HCT116 (cell line): ENCODE measurements around the gene GALNS. TPM values are rescaled to one million over a fixed set of nuclear protein-coding genes. Genes with fewer than 3 reads are reported as not detected.

Source experiments
- ATAC-seq: fragments of 200-7000 bp; cut with Tn5 transposase; 2 replicates; pipeline ENCODE4 v1.9.1; 2020; ENCODE audit warnings: mild to moderate bottlenecking, moderate library complexity
- BruUV-seq: library from RNA; stranded (reverse); fragments of 400-500 nt; replicated peaks from 2 replicates; lab custom pipeline; 2021; lab: Mats Ljungman, UMichigan
- CTCF ChIA-PET: fragments of 300-600 bp; sonication (Branson Sonifier 250); formaldehyde crosslinking; loops from one replicate; lab custom pipeline; 2021; ENCODE audit warnings: antibody characterized with exemption; lab: Charles Lee
- POLR2A ChIA-PET: fragments of 300-600, 350-600 bp; sonication (Branson Sonifier 250); formaldehyde crosslinking; loops from one replicate; lab custom pipeline; 2021; ENCODE audit warnings: antibody characterized with exemption; lab: Charles Lee
- RAD21 ChIA-PET, 2 experiments: fragments of 300-600 bp; sonication (Branson Sonifier 250); formaldehyde crosslinking; loops; one replicate each; lab custom pipeline; 2023; ENCODE audit warnings: low total read pairs in 2 of 2; ENCODE audit not compliant: uncharacterized antibody in 2 of 2, unreplicated experiment in 2 of 2, low non-redundant PET in 1 of 2; lab: Charles Lee
- DNase-seq: peaks from one replicate; pipeline ENCODE4 v3.0.0-alpha.2; 2010; ENCODE audit warnings: low read depth, low spot score
- H2AFZ ChIP-seq: fragments of 200-600 bp; shearing (Covaris generic), sonication (generic); 2 replicates; pipeline ENCODE4 v1.6.1; 2017; ENCODE audit warnings: low read depth, mixed run types, mixed read lengths, antibody characterized with exemption, low read length; ENCODE audit not compliant: poor library complexity, severe bottlenecking
- H3K27ac ChIP-seq: 2 replicates; pipeline ENCODE4 v1.5.1; 2012; ENCODE audit warnings: low read depth, low read length
- H3K27me3 ChIP-seq: fragments of 200-600 bp; sonication (generic); 2 replicates; pipeline ENCODE4 v1.6.1; 2016; ENCODE audit warnings: mixed run types, low read length, mixed read lengths; ENCODE audit not compliant: insufficient read depth
- H3K36me3 ChIP-seq, 2 experiments: fragments of 200-500 bp in 1 of 2; fragments of 200-600 bp in 1 of 2; sonication (Bioruptor generic) in 1 of 2; sonication (generic) in 1 of 2; 2 replicates each; pipeline versions ENCODE4 v1.5.1 to v1.6.1; 2014 to 2016; ENCODE audit warnings: low read length in 2 of 2, inconsistent platforms in 1 of 2, mixed read lengths in 1 of 2, mixed run types in 1 of 2; ENCODE audit not compliant: insufficient read depth in 2 of 2, control insufficient read depth in 1 of 2
- H3K4me1 ChIP-seq, 2 experiments: fragments of 200-600 bp in 1 of 2; sonication (generic) in 1 of 2; 2 replicates each; pipeline versions ENCODE4 v1.5.1 to v1.6.1; 2012 to 2017; ENCODE audit warnings: low read length in 2 of 2, inconsistent platforms in 1 of 2, mild to moderate bottlenecking in 1 of 2, mixed read lengths in 1 of 2, mixed run types in 1 of 2, moderate library complexity in 1 of 2; ENCODE audit not compliant: insufficient read depth in 2 of 2, control insufficient read depth in 1 of 2
- H3K4me2 ChIP-seq: fragments of 200-600 bp; sonication (generic); 2 replicates; pipeline ENCODE4 v1.6.1; 2017; ENCODE audit warnings: mixed run types, low read length, mixed read lengths
- H3K4me3 ChIP-seq, 2 experiments: fragments of 200-600 bp in 1 of 2; sonication (generic) in 1 of 2; replicated peaks in 1 of 2; 2 replicates each; pipeline ENCODE4 v1.5.1; 2011 to 2016; ENCODE audit warnings: low read length in 2 of 2, control low read depth in 1 of 2, low read depth in 1 of 2, mild to moderate bottlenecking in 1 of 2, mixed read lengths in 1 of 2, mixed run types in 1 of 2
- H3K79me2 ChIP-seq: fragments of 200-600 bp; sonication (generic); 2 replicates; pipeline ENCODE4 v1.6.1; 2017; ENCODE audit warnings: mild to moderate bottlenecking, mixed run types, low read length, moderate library complexity, mixed read lengths; ENCODE audit not compliant: insufficient read depth
- H3K9ac ChIP-seq: fragments of 200-600 bp; sonication (generic); 2 replicates; pipeline ENCODE4 v1.6.1; 2016; ENCODE audit warnings: low read length, mixed read lengths
- H3K9me2 ChIP-seq: fragments of 200-600 bp; sonication (generic), shearing (Covaris generic); 2 replicates; pipeline ENCODE4 v1.6.1; 2017; ENCODE audit warnings: mixed run types, mild to moderate bottlenecking, moderate library complexity; ENCODE audit not compliant: insufficient read depth
- H3K9me3 ChIP-seq, 2 experiments: fragments of 200-500 bp in 1 of 2; fragments of 200-600 bp in 1 of 2; sonication (Bioruptor generic) in 1 of 2; sonication (generic) in 1 of 2; 2 replicates each; pipeline ENCODE4 v1.6.1; 2014 to 2017; ENCODE audit warnings: low read length in 2 of 2, mixed read lengths in 2 of 2, inconsistent platforms in 1 of 2, low read depth in 1 of 2, mild to moderate bottlenecking in 1 of 2, mixed run types in 1 of 2, moderate library complexity in 1 of 2; ENCODE audit not compliant: control insufficient read depth in 1 of 2, insufficient read depth in 1 of 2
- H4K20me1 ChIP-seq: fragments of 200-600 bp; sonication (generic), shearing (Covaris generic); 2 replicates; pipeline ENCODE4 v1.6.1; 2017; ENCODE audit warnings: mixed run types, mild to moderate bottlenecking, moderate library complexity; ENCODE audit not compliant: insufficient read depth
- CBX3 ChIP-seq: IDR thresholded peaks from 2 replicates; pipeline ENCODE4 v1.6.1; 2012; ENCODE audit warnings: low read depth
- CEBPB ChIP-seq: IDR thresholded peaks from 2 replicates; pipeline ENCODE4 v1.6.1; 2012; ENCODE audit warnings: low read depth
- CTCF ChIP-seq, 3 experiments: fragments of 200-600 bp in 1 of 3; sonication (generic) in 1 of 3; IDR thresholded peaks in 2 of 3; conservative IDR thresholded peaks in 1 of 3; 2 replicates each; pipeline ENCODE4 v1.5.1; 2012 to 2017; ENCODE audit warnings: low read depth in 2 of 3, low read length in 2 of 3, antibody characterized with exemption in 1 of 3, borderline replicate concordance in 1 of 3, control low read depth in 1 of 3, mild to moderate bottlenecking in 1 of 3, mixed read lengths in 1 of 3, mixed run types in 1 of 3, moderate library complexity in 1 of 3; ENCODE audit not compliant: insufficient read depth in 1 of 3
- EGR1 ChIP-seq: IDR thresholded peaks from 2 replicates; pipeline ENCODE4 v1.6.1; 2012; ENCODE audit warnings: low read depth
- ELF1 ChIP-seq: IDR thresholded peaks from 2 replicates; pipeline ENCODE4 v1.6.1; 2012; ENCODE audit warnings: low read depth, borderline replicate concordance
- EZH2 ChIP-seq: fragments of 200-600 bp; sonication (generic); IDR thresholded peaks from 2 replicates; pipeline ENCODE4 v1.6.1; 2017; ENCODE audit warnings: antibody characterized with exemption, mixed run types
- FOSL1 ChIP-seq: IDR thresholded peaks from 2 replicates; pipeline ENCODE4 v1.6.1; 2012; ENCODE audit warnings: low read depth
- POLR2AphosphoS5 ChIP-seq: IDR thresholded peaks from 2 replicates; pipeline ENCODE4 v1.6.1; 2011; ENCODE audit warnings: mild to moderate bottlenecking, low read depth, low read length, moderate library complexity
- RAD21 ChIP-seq: IDR thresholded peaks from 2 replicates; pipeline ENCODE4 v1.6.1; 2012; ENCODE audit warnings: low read depth, mild to moderate bottlenecking
- REST ChIP-seq: IDR thresholded peaks from 2 replicates; pipeline ENCODE4 v1.6.1; 2012; ENCODE audit warnings: low read depth
- SIN3A ChIP-seq: IDR thresholded peaks from 2 replicates; pipeline ENCODE4 v1.6.1; 2012; ENCODE audit warnings: low read depth
- SRF ChIP-seq: IDR thresholded peaks from 2 replicates; pipeline ENCODE4 v1.6.1; 2012; ENCODE audit warnings: low read depth
- YY1 ChIP-seq: IDR thresholded peaks from 2 replicates; pipeline ENCODE4 v1.6.1; 2011; ENCODE audit warnings: low read length, low read depth, moderate library complexity, mild to moderate bottlenecking; ENCODE audit not compliant: insufficient replicate concordance; ENCODE audit errors: extremely low read depth
- ZFX ChIP-seq: fragments of 450-650 bp; IDR thresholded peaks from 2 replicates; pipeline ENCODE4 v1.6.1; 2017
- intact Hi-C: fragments of 100-400 bp; cut with micrococcal nuclease; formaldehyde crosslinking; loops from 2 replicates; pipeline ENCODE4 v1.10.0; 2022
- total RNA-seq: library from RNA; stranded (reverse); gene quantifications from one replicate; pipeline ENCODE4 v1.2.1, GENCODE V29; 2021; ENCODE audit not compliant: unreplicated experiment
- TF ChIP-seq, protein P1 (sequence below): IDR thresholded peaks from 2 replicates; pipeline ENCODE4 v1.6.1; 2012

The GALNS gene
- total RNA-seq, 1 experiment from 2014 or later: 44.6 TPM

- TF ChIP-seq SIN3A (no peak), RAD21 (no peak), CTCF (IDR thresholded peaks at IDR 0.05 in 2 of 3, conservative IDR thresholded peaks at IDR 0.05 in 1 of 3; ENCODE audit: borderline replicate concordance in 1 of 3, insufficient read depth in 1 of 3, low read depth in 2 of 3, low read length in 2 of 3) (no peak), EGR1 (no peak), ZFX (no peak), EZH2 (no peak), ELF1 (no peak), FOSL1 (no peak), YY1 (no peak), REST (no peak), POLR2AphosphoS5 (no peak), SRF (no peak), CBX3 (no peak), CEBPB (no peak)
- TF ChIP-seq, protein P1, sequence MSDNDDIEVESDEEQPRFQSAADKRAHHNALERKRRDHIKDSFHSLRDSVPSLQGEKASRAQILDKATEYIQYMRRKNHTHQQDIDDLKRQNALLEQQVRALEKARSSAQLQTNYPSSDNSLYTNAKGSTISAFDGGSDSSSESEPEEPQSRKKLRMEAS: no peak
- intact Hi-C loops: loop anchor here (10.0 kb wide), 2 partner anchors 236 to 746 kb away; partner anchors contain the start of gene RPL13
- no peaks in the 10 kb centered on the region for H3K36me3 ChIP-seq
- H3K27me3 ChIP-seq: no peaks in the 10 kb centered on the region
- ChIA-PET CTCF (no interaction called here), POLR2A (no interaction called here), RAD21 (no interaction called here)
- H2AFZ ChIP-seq: no peak overlapping the region
- no peak overlapping the region for H3K27ac ChIP-seq
- no peaks in the 10 kb centered on the region for H3K9me2 ChIP-seq
- ATAC-seq: no peak
- H3K9ac ChIP-seq: no peak overlapping the region
- H3K79me2 ChIP-seq: no peaks in the 10 kb centered on the region
- no peaks in the 10 kb centered on the region for H4K20me1 ChIP-seq
- no peak overlapping the region for H3K4me2 ChIP-seq
- no peak overlapping the region for H3K4me3 ChIP-seq
- no peak for DNase-seq
- no peaks in the 10 kb centered on the region for H3K9me3 ChIP-seq
- peaks cover 0 to 8% of the 10 kb centered on the region in 2 experiments; a peak in 1 of 4 replicates for H3K4me1 ChIP-seq
- no TSS peak for BruUV-seq
Measured at GRCh38 chr16:88819126-88819525, 37.6 kb downstream of the GALNS start.
